Renal cortex interstitium (tissue), 11 donors: ENCODE measurements around the gene CTDNEP1. TPM values are rescaled to one million over a fixed set of nuclear protein-coding genes. Genes with fewer than 3 reads are reported as not detected.

Experiments used
- DNase-seq, 11 donors: peaks; one replicate each; pipeline ENCODE4 v3.0.0-alpha.2; 2013; ENCODE audit warnings: low read depth in 9 of 11, low spot score in 4 of 11; ENCODE audit errors: extremely low read depth in 1 of 11
- polyA plus RNA-seq, 3 donors: library from polyadenylated mRNA; unstranded; fragments of 120-200 nt; gene quantifications; one replicate each; pipeline ENCODE4 v1.2.1, GENCODE V29; 2013; ENCODE audit not compliant: insufficient read length in 3 of 3

Gene CTDNEP1
- polyA plus RNA-seq, 3 donors: 151 to 152 (median 151) TPM

DNA sequence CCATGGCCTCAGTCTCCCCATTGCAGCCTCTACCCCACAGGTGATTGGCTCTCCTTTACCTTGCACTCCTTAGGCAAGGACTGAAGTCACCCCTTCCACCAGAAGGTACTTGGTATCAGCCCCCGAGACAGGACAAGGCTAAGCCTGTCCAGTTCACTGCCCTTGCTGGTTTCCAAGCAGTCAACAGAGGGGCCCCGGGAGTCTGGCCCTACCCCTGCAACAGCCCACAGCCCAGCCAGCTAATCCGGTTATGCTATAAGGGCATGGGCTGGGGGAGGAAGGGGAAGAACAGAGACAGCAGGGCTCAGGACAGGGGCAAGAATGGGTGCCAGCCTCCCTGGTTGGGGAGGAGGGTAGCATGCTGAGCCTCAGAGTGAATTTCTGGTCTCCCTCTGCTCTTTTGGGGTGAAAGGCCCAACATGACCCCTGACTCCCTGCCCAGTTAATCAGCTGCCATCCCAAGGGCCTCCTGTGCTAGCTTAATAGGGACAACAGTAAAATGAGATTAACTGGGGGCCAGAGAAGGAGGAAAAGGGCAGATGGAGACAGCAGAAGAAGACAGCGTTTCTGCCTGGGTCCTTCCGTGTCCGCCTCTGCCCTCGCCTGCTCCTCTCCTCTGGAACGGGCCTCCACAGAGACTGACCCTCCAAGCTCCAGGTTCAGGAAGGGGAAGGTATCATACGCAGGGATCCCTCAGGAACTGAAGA lies 42.6 kb downstream of the CTDNEP1 start:
- no peak for DNase-seq

GRCh38 chr17:7208027-7208571 lies 43.4 kb downstream of the CTDNEP1 start:
- no peak for DNase-seq

DNA sequence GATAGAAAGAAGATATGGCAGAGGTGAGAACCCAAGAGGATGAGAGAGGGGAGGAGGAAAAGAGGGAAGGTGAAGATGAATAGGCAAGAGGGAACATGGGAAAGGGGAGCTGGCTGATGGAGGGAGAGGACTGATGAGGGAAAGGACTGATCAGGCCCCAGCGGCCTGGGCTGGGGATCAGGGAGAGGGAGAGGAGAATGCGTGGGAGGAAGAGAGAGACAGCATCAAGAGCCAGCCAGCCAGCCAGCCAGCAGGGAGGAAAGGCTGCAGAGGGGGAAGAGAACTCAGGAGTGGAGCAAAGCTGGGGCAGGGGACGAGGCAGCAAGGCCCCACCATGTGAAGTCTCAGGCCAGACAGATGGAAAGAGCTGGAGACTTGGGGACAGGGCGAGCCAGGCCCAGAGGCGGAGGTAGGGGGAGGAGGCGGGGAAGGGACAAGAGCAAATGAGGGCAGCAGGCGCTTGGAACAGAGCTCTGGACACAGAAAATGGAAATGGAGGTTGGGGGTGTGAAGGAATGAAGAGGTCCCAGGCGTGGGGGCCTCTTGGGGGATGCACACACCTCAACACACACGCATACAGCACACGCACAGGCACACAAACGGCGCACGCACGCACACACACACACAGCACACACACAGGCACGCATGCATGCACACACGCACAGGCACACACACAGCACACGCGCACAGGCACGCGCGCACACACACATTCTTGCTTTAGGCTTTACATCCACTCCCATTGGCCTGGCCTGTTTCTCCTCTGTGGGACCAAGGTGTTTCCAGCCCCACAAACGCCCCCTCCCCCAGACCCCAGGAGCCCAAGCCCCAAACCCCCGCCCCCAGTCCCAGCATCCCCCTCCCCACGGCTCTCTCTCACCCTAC lies 44.2 kb downstream of the CTDNEP1 start:
- DNase-seq: no peak

DNA sequence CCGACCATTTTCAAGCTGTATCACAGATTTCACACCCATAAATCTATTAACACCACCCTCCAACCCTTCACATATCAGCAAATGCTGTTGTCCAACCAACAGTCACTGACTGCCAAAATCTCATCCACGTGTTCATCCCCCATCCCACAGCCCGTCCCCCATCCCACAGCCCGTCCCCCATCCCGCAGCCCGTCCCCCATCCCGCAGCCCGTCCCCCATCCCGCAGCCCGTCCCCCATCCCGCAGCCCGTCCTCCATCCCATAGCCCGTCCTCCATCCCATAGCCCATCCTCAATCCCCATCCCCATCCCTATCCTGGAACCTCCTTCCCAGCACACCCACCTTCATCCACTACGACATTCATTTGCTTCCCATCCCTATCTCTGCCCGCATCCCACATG lies 46.0 kb downstream of the CTDNEP1 start:
- no peak for DNase-seq

- peak in 9 of 11 donors; percentile 76 to 85 (median 80) for DNase-seq
Observed at GRCh38 chr17:7204828-7205461, 46.6 kb downstream of the CTDNEP1 start.

DNA sequence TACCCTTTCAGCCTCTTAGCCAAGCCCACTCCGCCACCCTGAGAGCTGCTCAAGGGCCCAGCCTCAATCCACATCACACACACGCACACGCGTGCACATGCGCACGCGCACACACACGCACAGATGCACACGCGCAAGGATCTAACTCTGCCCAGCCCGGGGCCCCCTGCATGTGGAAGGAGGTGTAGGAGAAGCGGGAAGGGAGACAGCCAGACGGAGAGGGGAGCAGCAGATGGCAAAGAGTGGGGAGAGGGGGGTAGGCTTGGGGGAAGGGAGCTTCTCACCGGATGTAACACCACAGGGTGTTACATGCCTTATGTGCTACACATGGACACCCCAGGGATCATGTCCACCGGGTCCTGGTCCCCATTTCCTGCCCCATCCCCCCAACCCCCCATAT lies 47.2 kb downstream of the CTDNEP1 start:
- no peak for DNase-seq

DNA sequence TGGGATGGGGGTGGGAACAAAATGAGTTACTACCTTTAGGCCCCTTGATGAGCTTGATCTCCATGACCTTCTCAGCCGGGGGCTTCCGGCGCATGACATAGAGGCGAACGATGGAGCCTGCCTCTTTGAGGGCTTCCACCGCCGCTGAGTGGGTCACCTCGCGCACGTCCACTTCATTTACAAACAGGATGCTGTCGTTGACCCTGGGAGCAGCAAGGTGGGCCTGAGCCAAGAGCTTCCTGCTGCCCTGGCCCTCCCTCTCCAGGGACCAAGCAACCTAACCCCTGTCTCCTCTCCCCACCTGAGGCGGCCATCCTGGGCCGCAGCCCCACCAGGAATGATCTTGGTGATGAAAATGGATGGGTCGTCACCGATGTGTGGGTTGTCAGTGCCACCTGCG lies 48.1 kb downstream of the CTDNEP1 start:
- no peak for DNase-seq

GRCh38 chr17:7196651-7197401 lies 54.7 kb downstream of the CTDNEP1 start:
- no peak for DNase-seq

GRCh38 chr17:7195971-7196370 lies 55.6 kb downstream of the CTDNEP1 start:
- no peak for DNase-seq

Other genes with a start within 250 kb of the CTDNEP1 start
- gene RNASEK, start 239.1 kb downstream of the CTDNEP1 start, polyA plus RNA-seq: 100 to 1,000 TPM; 162 to 199 (median 190) TPM
- gene BCL6B, start 228.7 kb downstream of the CTDNEP1 start, polyA plus RNA-seq: 10 to 100 TPM; 23.7 to 28.0 (median 25.2) TPM
- gene SLC16A13, start 215.7 kb downstream of the CTDNEP1 start, polyA plus RNA-seq: 1 to 10 TPM; 3.3 to 4.6 (median 4.5) TPM
- gene SLC16A11, start 207.6 kb downstream of the CTDNEP1 start, polyA plus RNA-seq: under 1 TPM; 0.52 to 0.67 (median 0.53) TPM
- 1 to 10 TPM in 1 of 3 donors, under 1 TPM in 2; 0.89 to 2.2 (median 0.92) TPM for gene CLEC10A, start 171.5 kb downstream of the CTDNEP1 start, polyA plus RNA-seq
- 1 to 10 TPM in 2 of 3 donors, under 1 TPM in 1; 0.89 to 2.6 (median 2.1) TPM for gene ASGR2, start 136.9 kb downstream of the CTDNEP1 start, polyA plus RNA-seq
- 10 to 100 TPM in 1 of 3 donors, 1 to 10 TPM in 2; 6.1 to 10.7 (median 7.2) TPM for gene ASGR1, start 72.4 kb downstream of the CTDNEP1 start, polyA plus RNA-seq
- gene DLG4, start 31.9 kb downstream of the CTDNEP1 start, polyA plus RNA-seq: 10 to 100 TPM; 28.3 to 47.7 (median 37.6) TPM
- gene ACADVL, start 31.8 kb downstream of the CTDNEP1 start, polyA plus RNA-seq: 100 to 1,000 TPM; 438 to 579 (median 497) TPM
- 10 to 100 TPM; 49.8 to 66.7 (median 64.4) TPM for gene DVL2, start 17.2 kb downstream of the CTDNEP1 start, polyA plus RNA-seq
- 10 to 100 TPM; 51.3 to 65.8 (median 53.1) TPM for gene PHF23, start 12.3 kb downstream of the CTDNEP1 start, polyA plus RNA-seq
- gene GABARAP, start 9.3 kb downstream of the CTDNEP1 start, polyA plus RNA-seq: 100 to 1,000 TPM; 435 to 476 (median 455) TPM
- gene ELP5, start 481 bp upstream of the CTDNEP1 start, polyA plus RNA-seq: 10 to 100 TPM; 51.6 to 63.0 (median 55.1) TPM
- gene CLDN7, start 10.7 kb upstream of the CTDNEP1 start, polyA plus RNA-seq: 10 to 100 TPM; 41.1 to 74.2 (median 41.8) TPM
- 1 to 10 TPM; 1.8 to 2.7 (median 2.5) TPM for gene SLC2A4, start 30.0 kb upstream of the CTDNEP1 start, polyA plus RNA-seq
- 1 to 10 TPM; 3.8 to 5.3 (median 5.2) TPM for gene YBX2, start 42.9 kb upstream of the CTDNEP1 start, polyA plus RNA-seq
- 100 to 1,000 TPM; 313 to 353 (median 324) TPM for gene EIF5A, start 55.9 kb upstream of the CTDNEP1 start, polyA plus RNA-seq
- gene GPS2, start 63.6 kb upstream of the CTDNEP1 start, polyA plus RNA-seq: 100 to 1,000 TPM in 1 of 3 donors, 10 to 100 TPM in 2; 95.6 to 101 (median 97.4) TPM
- gene NEURL4, start 77.6 kb upstream of the CTDNEP1 start, polyA plus RNA-seq: 10 to 100 TPM; 30.6 to 38.2 (median 36.1) TPM
- 10 to 100 TPM in 1 of 3 donors, 1 to 10 TPM in 2; 7.0 to 12.5 (median 7.6) TPM for gene ACAP1, start 84.8 kb upstream of the CTDNEP1 start, polyA plus RNA-seq
- gene KCTD11, start 100.4 kb upstream of the CTDNEP1 start, polyA plus RNA-seq: 10 to 100 TPM; 10.7 to 13.9 (median 12.0) TPM
- gene TMEM95, start 103.4 kb upstream of the CTDNEP1 start, polyA plus RNA-seq: not detected
- 1 to 10 TPM; 5.1 to 9.0 (median 6.0) TPM for gene TNK1, start 129.4 kb upstream of the CTDNEP1 start, polyA plus RNA-seq
- 10 to 100 TPM; 28.8 to 41.5 (median 41.4) TPM for gene PLSCR3, start 142.8 kb upstream of the CTDNEP1 start, polyA plus RNA-seq
- gene TMEM256, start 152.4 kb upstream of the CTDNEP1 start, polyA plus RNA-seq: 10 to 100 TPM; 81.9 to 99.2 (median 87.3) TPM
- 10 to 100 TPM; 21.4 to 36.4 (median 29.0) TPM for gene NLGN2, start 156.1 kb upstream of the CTDNEP1 start, polyA plus RNA-seq
- gene SPEM1, start 168.6 kb upstream of the CTDNEP1 start, polyA plus RNA-seq: under 1 TPM in 2 of 3 donors, not detected in 1; 0.10 to 0.22 TPM
- gene SPEM2, start 173.9 kb upstream of the CTDNEP1 start, polyA plus RNA-seq: not detected
- gene SPEM3, start 177.1 kb upstream of the CTDNEP1 start, polyA plus RNA-seq: not detected
- 1 to 10 TPM; 3.4 to 5.2 (median 4.6) TPM for gene TMEM102, start 183.7 kb upstream of the CTDNEP1 start, polyA plus RNA-seq
- gene FGF11, start 187.8 kb upstream of the CTDNEP1 start, polyA plus RNA-seq: 10 to 100 TPM in 1 of 3 donors, 1 to 10 TPM in 2; 5.6 to 12.6 (median 8.0) TPM
- gene CHRNB1, start 193.3 kb upstream of the CTDNEP1 start, polyA plus RNA-seq: 10 to 100 TPM in 2 of 3 donors, 1 to 10 TPM in 1; 9.3 to 10.7 (median 10.4) TPM
- gene ZBTB4, start 227.9 kb upstream of the CTDNEP1 start, polyA plus RNA-seq: 10 to 100 TPM; 34.9 to 54.9 (median 40.9) TPM
- gene SLC35G6, start 229.7 kb upstream of the CTDNEP1 start, polyA plus RNA-seq: under 1 TPM in 2 of 3 donors, not detected in 1; 0.26 TPM
- 100 to 1,000 TPM; 131 to 134 (median 134) TPM for gene POLR2A, start 232.6 kb upstream of the CTDNEP1 start, polyA plus RNA-seq